HT-29 (cell line): Measurements from ENCODE around the gene ZNF646. TPM values are rescaled to one million over a fixed set of nuclear protein-coding genes. Genes with fewer than 3 reads are reported as not detected.
A peak's percentile ranks its signal among the peaks of the same experiment; 100 is the strongest.

Source experiments
- DNase-seq: peaks from one replicate; pipeline ENCODE4 v3.0.0-alpha.2; 2015; ENCODE audit warnings: low spot score
- total RNA-seq: library from RNA; depleted of rRNA; stranded (reverse); fragments of >200 nt; shearing (Covaris generic); gene quantifications from 2 replicates; pipeline ENCODE4 v1.2.3, GENCODE V29; 2014

The ZNF646 gene
- total RNA-seq, 1 experiment from 2014 or later, result 22.0 TPM

DNA sequence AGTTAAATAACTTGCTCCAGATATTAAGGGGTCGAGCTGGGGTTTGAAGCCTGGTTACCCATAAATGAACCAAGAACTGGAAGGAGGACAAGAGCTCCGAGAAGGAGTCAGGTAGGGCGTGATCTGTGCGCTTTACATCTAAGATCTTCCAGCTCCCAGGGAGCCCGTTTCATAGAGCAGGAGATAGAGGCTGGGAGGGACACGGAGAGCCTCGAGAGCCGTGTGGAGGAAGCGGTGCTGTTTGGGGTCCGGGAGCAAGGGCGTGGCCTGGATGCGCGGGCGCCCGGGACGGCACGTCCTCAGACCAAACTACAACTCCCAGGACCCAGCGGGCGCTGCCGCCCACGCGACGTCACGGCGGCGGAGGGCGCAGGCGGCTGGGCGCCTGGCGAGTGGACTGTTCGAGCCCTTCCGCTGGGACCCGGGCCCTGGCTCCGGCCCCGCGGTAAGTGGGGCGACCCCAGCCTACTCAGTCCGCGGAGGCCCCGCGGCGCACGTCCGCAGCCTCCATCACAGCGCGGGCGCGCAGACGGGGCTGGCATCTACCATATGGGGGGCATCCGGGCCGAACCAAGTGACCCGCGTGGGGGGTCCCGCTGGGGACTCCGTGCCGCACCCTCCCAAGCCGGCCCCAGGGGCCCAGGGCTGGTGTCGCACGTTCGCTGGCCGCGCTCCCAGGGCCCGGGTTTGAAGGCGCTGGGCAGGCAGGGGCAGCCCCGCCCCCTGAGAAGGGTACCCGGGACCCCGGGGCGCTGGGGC lies 34.0 kb downstream of the ZNF646 start, which contains the start of gene BCKDK:
TSS of gene BCKDK (plus strand) at position 352 of the 759 bp plus-strand sequence. CDS start 838 bp downstream, outside the sequence.
- peak; percentile 47 for DNase-seq

GRCh38 chr16:31108794-31109558 lies 34.8 kb downstream of the ZNF646 start:
- no peak for DNase-seq

DNA sequence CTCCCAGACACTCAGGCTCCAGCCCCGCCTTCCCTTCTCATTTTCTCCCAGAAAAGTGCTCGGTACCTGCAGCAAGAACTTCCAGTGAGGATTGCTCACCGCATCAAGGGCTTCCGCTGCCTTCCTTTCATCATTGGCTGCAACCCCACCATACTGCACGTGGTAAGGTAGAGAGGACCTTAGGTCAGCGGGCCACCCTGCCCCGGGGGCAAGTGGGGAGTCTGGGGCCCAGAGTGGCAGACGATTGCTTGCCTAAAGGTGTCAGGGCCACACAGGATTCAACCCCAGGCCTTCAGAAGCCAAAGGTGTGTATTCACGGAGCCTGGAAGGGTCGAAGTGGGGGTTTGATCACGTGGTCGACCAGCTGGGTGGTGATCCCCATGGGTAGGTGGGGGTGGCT lies 35.4 kb downstream of the ZNF646 start:
- DNase-seq, result no peak

DNA sequence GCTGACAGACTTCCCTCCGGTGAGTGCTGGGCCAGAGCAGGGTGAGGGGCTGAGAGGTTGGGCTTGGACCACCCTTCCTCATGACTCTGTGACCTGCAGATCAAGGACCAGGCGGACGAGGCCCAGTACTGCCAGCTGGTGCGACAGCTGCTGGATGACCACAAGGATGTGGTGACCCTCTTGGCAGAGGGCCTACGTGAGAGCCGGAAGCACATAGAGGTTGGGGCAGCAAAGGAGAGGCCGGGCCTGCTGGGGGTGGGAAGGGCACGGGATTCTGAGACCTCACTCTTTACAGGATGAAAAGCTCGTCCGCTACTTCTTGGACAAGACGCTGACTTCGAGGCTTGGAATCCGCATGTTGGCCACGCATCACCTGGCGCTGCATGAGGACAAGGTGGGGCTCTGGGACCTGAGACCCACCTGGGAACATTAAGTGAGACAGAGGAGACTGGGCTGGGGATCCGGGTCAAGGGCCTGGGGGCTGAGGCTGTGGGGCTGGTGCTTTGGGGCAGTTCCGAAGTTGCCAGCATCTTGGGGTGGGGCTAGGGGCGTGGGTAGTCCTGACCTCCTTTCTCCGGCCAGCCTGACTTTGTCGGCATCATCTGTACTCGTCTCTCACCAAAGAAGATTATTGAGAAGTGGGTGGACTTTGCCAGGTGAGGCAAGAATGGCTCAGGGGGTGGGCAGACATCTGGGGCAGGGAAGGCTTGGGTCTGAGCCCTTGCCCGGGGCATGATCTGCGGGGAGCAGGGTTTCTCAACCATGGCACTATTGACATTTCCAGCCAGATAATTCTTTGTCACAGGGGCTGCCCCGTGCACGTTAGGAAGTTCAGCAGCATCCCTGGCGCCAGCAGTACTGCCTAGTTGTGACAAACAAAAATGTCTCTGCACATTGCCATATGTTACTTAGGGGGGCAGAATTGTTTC lies 36.1 kb downstream of the ZNF646 start:
- no peak for DNase-seq

- no peak for DNase-seq
These were observed 37.8 kb downstream of the ZNF646 start for GRCh38 chr16:31111881-31112466.

- DNase-seq, result no peak
These were observed 38.5 kb downstream of the ZNF646 start for GRCh38 chr16:31112711-31113110.

DNA sequence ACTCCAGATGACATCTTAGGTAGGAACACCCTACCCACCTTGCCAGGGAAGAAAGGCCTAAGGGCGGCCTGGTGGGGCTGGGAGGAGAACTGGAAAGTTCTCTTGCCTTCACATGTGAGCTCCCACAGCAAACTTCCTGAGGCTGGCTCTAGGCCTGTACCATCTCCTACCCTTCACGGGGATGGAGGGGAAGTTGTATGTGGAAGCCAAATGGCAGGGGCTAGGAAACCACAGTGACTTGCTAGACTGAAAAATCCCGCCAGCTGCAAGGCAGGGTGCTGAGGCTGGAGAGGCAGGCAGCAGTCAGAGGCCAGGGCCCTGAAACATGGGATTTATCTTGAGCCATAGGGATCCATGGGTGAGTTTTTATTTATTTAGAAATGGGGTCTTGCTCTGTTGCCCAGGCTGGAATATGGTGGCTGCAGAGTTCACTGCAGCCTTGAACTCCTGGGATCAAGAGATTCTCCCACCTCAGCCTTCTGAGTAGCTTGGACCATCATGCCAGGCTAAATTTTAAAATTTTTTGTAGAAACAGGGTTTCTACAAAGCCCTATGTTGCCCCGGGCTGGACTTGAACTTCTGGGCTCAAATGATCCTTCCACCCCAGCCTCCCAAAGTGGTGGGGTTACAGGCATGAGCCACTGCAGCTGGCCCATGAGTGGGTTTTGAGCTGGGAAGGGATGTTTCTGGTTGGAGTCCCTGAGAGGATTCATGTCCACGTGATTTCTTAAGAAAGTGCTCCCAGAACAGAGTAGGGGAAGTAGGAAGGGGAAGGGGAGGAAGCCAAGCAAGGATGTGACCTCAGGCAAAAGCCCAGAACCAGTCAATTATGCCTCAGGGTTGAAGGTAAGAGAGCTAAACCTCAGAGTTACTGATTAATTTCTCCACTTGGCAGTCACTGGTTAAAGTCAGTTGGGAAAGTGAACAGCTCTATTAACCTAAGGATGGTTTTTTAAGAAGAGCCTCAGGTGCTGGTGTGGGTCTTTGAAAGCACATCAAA lies 39.2 kb downstream of the ZNF646 start:
- peak; percentile 26 for DNase-seq

DNA sequence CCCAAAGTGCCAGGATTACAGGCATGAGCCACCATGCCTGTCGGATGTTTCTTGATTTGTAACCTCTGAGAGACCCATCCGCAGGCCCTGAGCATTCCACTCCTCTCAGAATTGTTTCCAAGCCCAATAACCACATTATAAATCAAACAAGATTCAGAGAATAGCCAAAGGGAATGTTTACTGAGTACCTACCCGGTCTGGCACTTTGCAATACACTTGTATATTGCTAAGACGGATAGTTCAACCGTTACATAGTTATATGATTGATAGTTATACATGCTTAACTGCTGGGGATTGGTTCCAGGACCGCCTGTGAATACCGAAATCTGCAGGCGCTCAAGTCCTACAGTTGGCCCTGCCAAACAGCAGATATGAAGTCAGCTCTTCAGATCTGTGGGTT lies 40.2 kb downstream of the ZNF646 start:
- DNase-seq, result no peak

GRCh38 chr16:31117384-31118222 lies 43.4 kb downstream of the ZNF646 start, which contains the start of gene KAT8:
Gene KAT8, plus strand, starts transcription at chr16:31117664. Its CDS starts 18 bp downstream, at chr16:31117682.
- DNase-seq, result peak; percentile 97

DNA sequence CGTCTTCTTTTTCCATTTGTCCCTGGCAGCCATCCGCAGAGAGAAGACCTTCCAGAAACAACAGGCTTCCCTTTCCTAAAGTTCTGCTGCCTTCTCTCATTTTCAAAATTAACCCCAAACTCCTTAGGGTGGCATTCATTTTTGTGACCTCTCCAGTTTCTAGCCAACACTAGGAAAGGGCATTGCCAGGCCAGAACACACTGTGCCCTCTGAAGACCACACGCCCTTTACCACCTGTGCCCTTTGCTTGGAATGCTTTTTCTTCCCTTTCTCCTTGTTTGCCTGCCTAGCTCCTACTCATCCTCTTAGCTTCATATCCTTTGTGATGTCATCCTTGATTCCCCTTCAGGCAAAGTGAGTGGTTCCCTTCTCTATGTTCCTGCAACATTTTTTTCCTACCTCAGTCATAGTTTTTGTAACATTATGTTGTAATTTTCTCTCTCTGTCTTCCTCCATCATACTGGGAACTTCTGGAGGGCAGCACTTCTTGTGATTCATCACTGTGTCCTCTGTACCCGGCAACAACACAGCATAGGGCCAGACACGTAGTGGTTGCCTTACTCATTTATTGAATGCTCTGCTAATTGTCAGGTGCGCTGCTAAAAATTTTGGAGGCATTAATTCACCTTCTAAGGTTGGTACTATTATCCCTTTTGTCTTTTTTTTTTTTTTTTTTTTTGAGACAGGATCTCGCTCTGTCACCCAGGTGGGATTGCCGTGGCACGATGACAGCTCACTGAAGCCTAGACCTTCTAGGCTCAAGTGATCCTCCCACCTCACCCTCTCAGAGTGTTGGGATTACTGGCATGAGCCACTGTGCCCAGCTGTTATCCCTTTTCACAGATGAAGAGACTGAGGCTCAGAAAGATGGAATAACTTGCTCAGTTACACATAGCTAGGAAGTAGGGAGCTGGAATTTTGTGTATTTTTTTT lies 44.3 kb downstream of the ZNF646 start:
- no peak for DNase-seq

- no peak for DNase-seq
These were observed 45.9 kb downstream of the ZNF646 start for GRCh38 chr16:31120129-31120528.

GRCh38 chr16:31125844-31126243 lies 51.6 kb downstream of the ZNF646 start:
- DNase-seq, result no peak

DNA sequence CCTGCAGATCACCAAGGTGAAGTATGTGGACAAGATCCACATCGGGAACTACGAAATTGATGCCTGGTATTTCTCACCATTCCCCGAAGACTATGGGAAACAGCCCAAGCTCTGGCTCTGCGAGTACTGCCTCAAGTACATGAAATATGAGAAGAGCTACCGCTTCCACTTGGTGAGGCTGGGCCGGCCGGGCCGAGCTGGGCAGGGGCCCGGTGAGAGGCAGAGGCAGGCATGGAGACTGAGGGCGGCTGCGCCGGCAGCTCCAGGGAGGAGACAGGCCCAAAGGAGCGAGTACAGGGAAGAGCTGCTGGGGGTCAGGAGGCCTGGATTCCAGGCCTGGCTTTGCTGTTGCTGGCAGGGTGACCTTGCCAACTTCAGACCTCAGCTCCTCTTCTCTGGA lies 53.0 kb downstream of the ZNF646 start:
- DNase-seq, result no peak

GRCh38 chr16:31128711-31129567 lies 54.7 kb downstream of the ZNF646 start:
- DNase-seq, result peak; percentile 69

- peak; percentile 26 for DNase-seq
These were observed 55.5 kb downstream of the ZNF646 start for GRCh38 chr16:31129568-31130335.

- no peak for DNase-seq
These were observed 56.2 kb downstream of the ZNF646 start for GRCh38 chr16:31130336-31130891.
